ENCODE results near the gene SGO2. TPM values are rescaled to one million over a fixed set of nuclear protein-coding genes. Genes with fewer than 3 reads are reported as not detected.
"Not testable (repeated sequence)": the region's sequence is repeated elsewhere in the genome, so short reads cannot be mapped to it uniquely, and the experiment has no call there.

The SGO2 gene
- total RNA-seq, 1 donor from 2014 or later, result 4.9 TPM

GRCh38 chr2:200540793-200541192 is 14.8 kb downstream of the SGO2 start:
- TF ChIP-seq EZH2 (IDR thresholded peaks at IDR 0.05; ENCODE audit: insufficient read depth, low read length) (no peak), CTCF (IDR thresholded peaks at IDR 0.05; ENCODE audit: insufficient read depth, low read depth, low read length) (no peak)
- Mint-ChIP-seq H3K9me3 (ENCODE audit: unreplicated experiment) (peaks cover 3% of the 10 kb centered on the region), H3K36me3 (ENCODE audit: low read depth, unreplicated experiment) (peaks cover 10% of the 10 kb centered on the region), H3K27me3 (ENCODE audit: low read depth, unreplicated experiment) (no peaks in the 10 kb centered on the region), H3K4me1 (ENCODE audit: low read depth, unreplicated experiment) (no peaks in the 10 kb centered on the region), H3K27ac (ENCODE audit: unreplicated experiment) (no peak overlapping the region), H3K4me3 (ENCODE audit: unreplicated experiment) (no peak overlapping the region)
- no peak for DNase-seq (ENCODE audit: low read depth)
- no peak overlapping the region for H3K27ac ChIP-seq (ENCODE audit: low read depth, low read length)
- no peaks in the 10 kb centered on the region for H3K4me1 ChIP-seq (ENCODE audit: insufficient read depth, low read length)
- peaks cover 10% of the 10 kb centered on the region for H3K36me3 ChIP-seq (ENCODE audit: insufficient read depth, low read length)
- no peak overlapping the region for H3K9ac ChIP-seq (ENCODE audit: low read length)
- no peak overlapping the region for H3K4me2 ChIP-seq (ENCODE audit: low read length)
- no peaks in the 10 kb centered on the region for H3K9me3 ChIP-seq (ENCODE audit: insufficient read depth, low read depth, low read length)
- no peaks in the 10 kb centered on the region for H3K79me2 ChIP-seq (ENCODE audit: insufficient read depth, low read length)
- H4K20me1 ChIP-seq (ENCODE audit: insufficient read depth, low read length), result no peaks in the 10 kb centered on the region
- no peak overlapping the region for H3K4me3 ChIP-seq (ENCODE audit: insufficient read depth, low read depth, low read length)
- no peaks in the 10 kb centered on the region for H3K27me3 ChIP-seq (ENCODE audit: insufficient read depth, low read length)
- no peak overlapping the region for H2AFZ ChIP-seq (ENCODE audit: low read depth, low read length)
- no peak for FAIRE-seq

GRCh38 chr2:200566596-200566995 is 40.6 kb downstream of the SGO2 start:
- not testable (repeated sequence) for H3K4me1 Mint-ChIP-seq (ENCODE audit: low read depth, unreplicated experiment); DNase-seq (ENCODE audit: low read depth); H4K20me1 ChIP-seq (ENCODE audit: insufficient read depth, low read length); H3K27me3 ChIP-seq (ENCODE audit: insufficient read depth, low read length); H3K27ac Mint-ChIP-seq (ENCODE audit: unreplicated experiment); H3K4me1 ChIP-seq (ENCODE audit: insufficient read depth, low read length); H3K36me3 Mint-ChIP-seq (ENCODE audit: low read depth, unreplicated experiment); H3K36me3 ChIP-seq (ENCODE audit: insufficient read depth, low read length); H3K27ac ChIP-seq (ENCODE audit: low read depth, low read length); H3K4me3 ChIP-seq (ENCODE audit: insufficient read depth, low read depth, low read length); H2AFZ ChIP-seq (ENCODE audit: low read depth, low read length); FAIRE-seq; H3K9me3 ChIP-seq (ENCODE audit: insufficient read depth, low read depth, low read length); H3K4me2 ChIP-seq (ENCODE audit: low read length); H3K9me3 Mint-ChIP-seq (ENCODE audit: unreplicated experiment); H3K27me3 Mint-ChIP-seq (ENCODE audit: low read depth, unreplicated experiment); H3K4me3 Mint-ChIP-seq (ENCODE audit: unreplicated experiment); H3K9ac ChIP-seq (ENCODE audit: low read length)
- peaks cover 15% of the 10 kb centered on the region for H3K79me2 ChIP-seq (ENCODE audit: insufficient read depth, low read length)

GRCh38 chr2:200567932-200568331 is 41.9 kb downstream of the SGO2 start:
- Histone ChIP-seq H3K27me3 (ENCODE audit: insufficient read depth, low read length) (no peaks in the 10 kb centered on the region), H3K4me1 (ENCODE audit: insufficient read depth, low read length) (no peaks in the 10 kb centered on the region), H4K20me1 (ENCODE audit: insufficient read depth, low read length) (no peaks in the 10 kb centered on the region), H3K9ac (ENCODE audit: low read length) (no peak overlapping the region), H3K4me3 (ENCODE audit: insufficient read depth, low read depth, low read length) (no peak overlapping the region), H3K9me3 (ENCODE audit: insufficient read depth, low read depth, low read length) (no peaks in the 10 kb centered on the region), H3K27ac (ENCODE audit: low read depth, low read length) (no peak overlapping the region), H3K36me3 (ENCODE audit: insufficient read depth, low read length) (peaks cover 3% of the 10 kb centered on the region), H3K4me2 (ENCODE audit: low read length) (no peak overlapping the region), H2AFZ (ENCODE audit: low read depth, low read length) (no peak overlapping the region), H3K79me2 (ENCODE audit: insufficient read depth, low read length) (peaks cover 15% of the 10 kb centered on the region)
- Mint-ChIP-seq H3K36me3 (ENCODE audit: low read depth, unreplicated experiment) (peaks cover 2% of the 10 kb centered on the region), H3K4me1 (ENCODE audit: low read depth, unreplicated experiment) (no peaks in the 10 kb centered on the region), H3K4me3 (ENCODE audit: unreplicated experiment) (no peak overlapping the region), H3K27ac (ENCODE audit: unreplicated experiment) (no peak overlapping the region), H3K27me3 (ENCODE audit: low read depth, unreplicated experiment) (no peaks in the 10 kb centered on the region), H3K9me3 (ENCODE audit: unreplicated experiment) (peaks cover 4% of the 10 kb centered on the region)
- TF ChIP-seq EZH2 (IDR thresholded peaks at IDR 0.05; ENCODE audit: insufficient read depth, low read length), result no peak
- TF ChIP-seq CTCF (IDR thresholded peaks at IDR 0.05; ENCODE audit: insufficient read depth, low read depth, low read length), result no peak
- DNase-seq (ENCODE audit: low read depth) (no peak), FAIRE-seq (no peak)
